GM23248 (cell line): ENCODE data around the gene CST5.

Source experiments
- EZH2 ChIP-seq: fragments of 200-600 bp; sonication (generic); IDR thresholded peaks from 2 replicates; pipeline ENCODE4 v1.6.1; 2018; ENCODE audit warnings: antibody characterized with exemption, mild to moderate bottlenecking; ENCODE audit not compliant: insufficient read depth, poor library complexity, severe bottlenecking
- EZH2phosphoT487 ChIP-seq: fragments of 200-600 bp; sonication (generic); IDR thresholded peaks from 2 replicates; pipeline ENCODE4 v1.6.1; 2018; ENCODE audit warnings: antibody characterized with exemption, moderate library complexity, mild to moderate bottlenecking, low read depth; ENCODE audit not compliant: insufficient read depth

DNA sequence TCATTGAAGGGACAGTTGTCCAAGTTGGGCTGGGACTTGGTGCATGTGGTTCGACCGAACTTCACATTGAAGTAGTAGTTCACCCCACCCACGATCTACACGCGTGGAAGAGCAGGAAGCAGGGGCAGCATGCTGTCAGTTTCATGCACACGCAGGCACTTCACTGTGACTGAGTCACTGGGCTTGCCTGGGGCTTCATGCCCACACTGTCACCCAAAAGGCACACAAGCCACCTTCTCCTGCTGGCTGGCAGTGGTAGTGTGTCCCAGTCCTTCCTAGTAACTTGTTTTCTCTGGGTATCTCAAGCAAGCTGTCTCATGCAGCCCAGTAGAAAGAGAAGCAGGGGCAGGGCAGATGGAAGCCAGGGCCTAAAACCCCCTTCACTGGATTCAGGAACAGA lies 2.0 kb downstream of the CST5 start:
- TF ChIP-seq EZH2: no peak
- TF ChIP-seq EZH2phosphoT487: no peak
